ENCODE measurements around the gene KIAA0319L.

Gene KIAA0319L

GRCh38 chr1:35452106-35452774 lies 105.0 kb downstream of the KIAA0319L start:
- Histone ChIP-seq H2BK120ac (ENCODE audit: low read depth, low read length) (no peak overlapping the region), H2AFZ (ENCODE audit: low read depth, low read length) (no peak overlapping the region), H4K91ac (ENCODE audit: low read length) (no peak overlapping the region), H3K4me3 (ENCODE audit: insufficient read depth in 1 of 2, low read depth in 1 of 2, low read length in 2 of 2) (peak overlapping the region in 1 of 2 experiments; percentile 7), H3K23ac (ENCODE audit: low read length in 2 of 2) (no peak overlapping the region), H3K36me3 (ENCODE audit: control insufficient read depth in 1 of 2, insufficient read depth in 2 of 2, low read depth in 1 of 2, low read length in 2 of 2) (peaks cover 23 to 28% of the 10 kb centered on the region in 2 experiments), H3K14ac (ENCODE audit: low read length in 2 of 2) (no peak overlapping the region), H3K27me3 (ENCODE audit: control insufficient read depth in 1 of 2, insufficient read depth in 1 of 2, low read length in 2 of 2) (no peaks in the 10 kb centered on the region), H3K4me1 (ENCODE audit: control insufficient read depth, insufficient read depth, low read depth, low read length) (no peaks in the 10 kb centered on the region), H2BK12ac (ENCODE audit: low read length in 2 of 2) (no peak overlapping the region), H2BK5ac (ENCODE audit: low read depth, low read length, poor library complexity, severe bottlenecking) (no peak overlapping the region), H3K27ac (ENCODE audit: low read length, poor library complexity, severe bottlenecking) (no peak overlapping the region), H3K4me2 (ENCODE audit: low read length, poor library complexity, severe bottlenecking) (no peak overlapping the region), H3K4ac (ENCODE audit: low read depth in 1 of 2, low read length in 2 of 2) (no peak overlapping the region), H2AK5ac (ENCODE audit: low read length, severe bottlenecking) (no peak overlapping the region), H3K79me1 (replicated peaks; ENCODE audit: low read length, poor library complexity, severe bottlenecking) (peaks cover 8% of the 10 kb centered on the region), H2BK15ac (ENCODE audit: low read depth, poor library complexity, severe bottlenecking) (no peak overlapping the region), H3K18ac (ENCODE audit: low read depth in 1 of 2, low read length in 2 of 2) (no peak overlapping the region), H3K9ac (ENCODE audit: low read length) (peak overlapping the region; percentile 89), H3K9me3 (ENCODE audit: control insufficient read depth, low read length) (no peaks in the 10 kb centered on the region), H4K8ac (ENCODE audit: low read length) (no peak overlapping the region)
- 82% methylated on average over 1 of the region's 1 CpG for WGBS
- peak; percentile 65 for DNase-seq

GRCh38 chr1:35451125-35451528 lies 106.1 kb downstream of the KIAA0319L start:
- Histone ChIP-seq H3K27me3 (ENCODE audit: control insufficient read depth in 1 of 2, insufficient read depth in 1 of 2, low read length in 2 of 2) (no peaks in the 10 kb centered on the region), H3K4ac (ENCODE audit: low read depth in 1 of 2, low read length in 2 of 2) (no peak overlapping the region), H3K4me1 (ENCODE audit: control insufficient read depth, insufficient read depth, low read depth, low read length) (no peaks in the 10 kb centered on the region), H2BK15ac (ENCODE audit: low read depth, poor library complexity, severe bottlenecking) (no peak overlapping the region), H2AFZ (ENCODE audit: low read depth, low read length) (no peak overlapping the region), H3K36me3 (ENCODE audit: control insufficient read depth in 1 of 2, insufficient read depth in 2 of 2, low read depth in 1 of 2, low read length in 2 of 2) (peaks cover 26 to 35% of the 10 kb centered on the region in 2 experiments), H3K27ac (ENCODE audit: low read length, poor library complexity, severe bottlenecking) (no peak overlapping the region), H2BK12ac (ENCODE audit: low read length in 2 of 2) (no peak overlapping the region), H3K9me3 (ENCODE audit: control insufficient read depth, low read length) (no peaks in the 10 kb centered on the region), H3K14ac (ENCODE audit: low read length in 2 of 2) (no peak overlapping the region), H4K91ac (ENCODE audit: low read length) (no peak overlapping the region), H4K8ac (ENCODE audit: low read length) (no peak overlapping the region), H3K4me2 (ENCODE audit: low read length, poor library complexity, severe bottlenecking) (no peak overlapping the region), H3K18ac (ENCODE audit: low read depth in 1 of 2, low read length in 2 of 2) (peak overlapping the region in 1 of 2 experiments; percentile 13), H3K4me3 (ENCODE audit: insufficient read depth in 1 of 2, low read depth in 1 of 2, low read length in 2 of 2) (no peak overlapping the region), H3K9ac (ENCODE audit: low read length) (peak overlapping the region; percentile 89), H2AK5ac (ENCODE audit: low read length, severe bottlenecking) (no peak overlapping the region), H2BK120ac (ENCODE audit: low read depth, low read length) (no peak overlapping the region), H2BK5ac (ENCODE audit: low read depth, low read length, poor library complexity, severe bottlenecking) (no peak overlapping the region), H3K79me1 (replicated peaks; ENCODE audit: low read length, poor library complexity, severe bottlenecking) (peaks cover 11% of the 10 kb centered on the region), H3K23ac (ENCODE audit: low read length in 2 of 2) (no peak overlapping the region)
- DNase-seq: peak; percentile 77
- WGBS: 2% methylated on average over 3 of the region's 3 CpGs

GRCh38 chr1:35449334-35450008 lies 107.7 kb downstream of the KIAA0319L start:
- Histone ChIP-seq H3K27ac (ENCODE audit: low read length, poor library complexity, severe bottlenecking) (peak overlapping the region; percentile 17), H4K8ac (ENCODE audit: low read length) (no peak overlapping the region), H3K9ac (ENCODE audit: low read length) (peak overlapping the region; percentile 89), H2BK15ac (ENCODE audit: low read depth, poor library complexity, severe bottlenecking) (no peak overlapping the region), H3K27me3 (ENCODE audit: control insufficient read depth in 1 of 2, insufficient read depth in 1 of 2, low read length in 2 of 2) (no peaks in the 10 kb centered on the region), H4K91ac (ENCODE audit: low read length) (no peak overlapping the region), H3K9me3 (ENCODE audit: control insufficient read depth, low read length) (no peaks in the 10 kb centered on the region), H2BK12ac (ENCODE audit: low read length in 2 of 2) (peak overlapping the region in 1 of 2 experiments; percentile 33), H3K23ac (ENCODE audit: low read length in 2 of 2) (no peak overlapping the region), H3K4me3 (ENCODE audit: insufficient read depth in 1 of 2, low read depth in 1 of 2, low read length in 2 of 2) (peak overlapping the region in 1 of 2 experiments; percentile 49), H3K4ac (ENCODE audit: low read depth in 1 of 2, low read length in 2 of 2) (peak overlapping the region in 1 of 2 experiments; percentile 42), H3K18ac (ENCODE audit: low read depth in 1 of 2, low read length in 2 of 2) (no peak overlapping the region), H3K4me1 (ENCODE audit: control insufficient read depth, insufficient read depth, low read depth, low read length) (no peaks in the 10 kb centered on the region), H3K36me3 (ENCODE audit: control insufficient read depth in 1 of 2, insufficient read depth in 2 of 2, low read depth in 1 of 2, low read length in 2 of 2) (peaks cover 26 to 49% of the 10 kb centered on the region in 2 experiments), H3K79me1 (replicated peaks; ENCODE audit: low read length, poor library complexity, severe bottlenecking) (peaks cover 14% of the 10 kb centered on the region), H2BK5ac (ENCODE audit: low read depth, low read length, poor library complexity, severe bottlenecking) (no peak overlapping the region), H2BK120ac (ENCODE audit: low read depth, low read length) (no peak overlapping the region), H2AFZ (ENCODE audit: low read depth, low read length) (no peak overlapping the region), H3K4me2 (ENCODE audit: low read length, poor library complexity, severe bottlenecking) (no peak overlapping the region), H3K14ac (ENCODE audit: low read length in 2 of 2) (no peak overlapping the region), H2AK5ac (ENCODE audit: low read length, severe bottlenecking) (no peak overlapping the region)
- peak; percentile 96 for DNase-seq
- 73% methylated on average over 7 of the region's 7 CpGs for WGBS

- Histone ChIP-seq H3K27ac (ENCODE audit: low read length, poor library complexity, severe bottlenecking) (no peak overlapping the region), H4K8ac (ENCODE audit: low read length) (no peak overlapping the region), H3K9me3 (ENCODE audit: control insufficient read depth, low read length) (no peaks in the 10 kb centered on the region), H3K4ac (ENCODE audit: low read depth in 1 of 2, low read length in 2 of 2) (no peak overlapping the region), H2BK5ac (ENCODE audit: low read depth, low read length, poor library complexity, severe bottlenecking) (no peak overlapping the region), H3K36me3 (ENCODE audit: control insufficient read depth in 1 of 2, insufficient read depth in 2 of 2, low read depth in 1 of 2, low read length in 2 of 2) (peaks cover 29 to 52% of the 10 kb centered on the region in 2 experiments), H3K79me1 (replicated peaks; ENCODE audit: low read length, poor library complexity, severe bottlenecking) (peaks cover 15% of the 10 kb centered on the region), H2BK12ac (ENCODE audit: low read length in 2 of 2) (peak overlapping the region in 1 of 2 experiments; percentile 11), H3K23ac (ENCODE audit: low read length in 2 of 2) (no peak overlapping the region), H2BK120ac (ENCODE audit: low read depth, low read length) (no peak overlapping the region), H3K9ac (ENCODE audit: low read length) (peak overlapping the region; percentile 89), H3K18ac (ENCODE audit: low read depth in 1 of 2, low read length in 2 of 2) (no peak overlapping the region), H3K27me3 (ENCODE audit: control insufficient read depth in 1 of 2, insufficient read depth in 1 of 2, low read length in 2 of 2) (no peaks in the 10 kb centered on the region), H3K4me1 (ENCODE audit: control insufficient read depth, insufficient read depth, low read depth, low read length) (no peaks in the 10 kb centered on the region), H3K4me3 (ENCODE audit: insufficient read depth in 1 of 2, low read depth in 1 of 2, low read length in 2 of 2) (peak overlapping the region in 1 of 2 experiments; percentile 49), H2AK5ac (ENCODE audit: low read length, severe bottlenecking) (no peak overlapping the region), H2AFZ (ENCODE audit: low read depth, low read length) (no peak overlapping the region), H3K14ac (ENCODE audit: low read length in 2 of 2) (no peak overlapping the region), H3K4me2 (ENCODE audit: low read length, poor library complexity, severe bottlenecking) (no peak overlapping the region), H4K91ac (ENCODE audit: low read length) (no peak overlapping the region), H2BK15ac (ENCODE audit: low read depth, poor library complexity, severe bottlenecking) (no peak overlapping the region)
- DNase-seq: peak; percentile 96
- 63% methylated on average over 2 of the region's 3 CpGs for WGBS
These were observed 108.8 kb downstream of the KIAA0319L start for GRCh38 chr1:35448344-35448801.

All from mesenchymal stem cell (in vitro differentiated cells and primary cell).